K562 (cell line): ENCODE results near the gene TP73. TPM values are rescaled to one million over a fixed set of nuclear protein-coding genes. Genes with fewer than 3 reads are reported as not detected.

Experiments
- ATAC-seq: fragments of 200-7000 bp; cut with Tn5 transposase; 3 replicates; pipeline ENCODE4 v1.9.1; 2020; ENCODE audit warnings: moderate library complexity
- BruUV-seq: library from RNA; stranded (reverse); fragments of 400-500 nt; replicated peaks from 2 replicates; lab custom pipeline; 2021; lab: Mats Ljungman, UMichigan
- CTCF ChIA-PET: fragments of 300-600 bp; formaldehyde crosslinking; extraction: SDS; loops from one replicate; lab custom pipeline; 2021; ENCODE audit warnings: low intra/inter-chr PET ratio; lab: Yijun Ruan, JAX
- POLR2A ChIA-PET: fragments of 300-600, 350-650 bp; sonication (Branson Sonifier 250); formaldehyde crosslinking; extraction: SDS; loops from one replicate; lab custom pipeline; 2021; ENCODE audit warnings: antibody characterized with exemption, inconsistent platforms; lab: Yijun Ruan, JAX
- DNase-seq, 4 experiments: peaks; one replicate each; pipeline versions ENCODE4 v3.0.0 to v3.0.0-alpha.2; 2011 to 2018; ENCODE audit warnings: low spot score in 3 of 4, mixed read lengths in 3 of 4; ENCODE audit errors: extremely low read depth in 1 of 4
- FAIRE-seq: peaks from 2 replicates; lab custom pipeline; 2011; peaks lifted over from hg19 to GRCh38; lab: Jason Lieb, UNC
- H2AFZ ChIP-seq: 2 replicates; pipeline ENCODE4 v1.6.0; 2011; ENCODE audit warnings: low read depth, low read length, control low read depth, inconsistent platforms
- H3K27ac ChIP-seq: fragments of 200-600 bp; 3 replicates; pipeline ENCODE4 v1.8.0; 2011; ENCODE audit warnings: low read depth, mild to moderate bottlenecking, control low read depth, inconsistent platforms, low read length, moderate library complexity, mixed read lengths; ENCODE audit errors: extremely low read depth
- H3K27me3 ChIP-seq, 2 experiments: fragments of 300-600 bp in 1 of 2; 2 replicates in 1 of 2; 3 replicates in 1 of 2; pipeline versions ENCODE4 v1.6.0 to v1.8.0; 2011; ENCODE audit warnings: inconsistent platforms in 2 of 2, low read length in 2 of 2, mild to moderate bottlenecking in 1 of 2, mixed read lengths in 1 of 2, moderate library complexity in 1 of 2; ENCODE audit not compliant: control insufficient read depth in 2 of 2, insufficient read depth in 2 of 2
- H3K36me3 ChIP-seq: fragments of 300-600 bp; 3 replicates; pipeline ENCODE4 v1.8.0; 2011; ENCODE audit warnings: mild to moderate bottlenecking, low read length, inconsistent platforms; ENCODE audit not compliant: control insufficient read depth, insufficient read depth
- H3K4me1 ChIP-seq, 2 experiments: fragments of 200-600 bp in 1 of 2; replicated peaks in 1 of 2; 2 replicates in 1 of 2; 3 replicates in 1 of 2; pipeline versions ENCODE4 v1.5.1 to v1.8.0; 2011; ENCODE audit warnings: inconsistent platforms in 2 of 2, low read length in 2 of 2, mild to moderate bottlenecking in 1 of 2, mixed read lengths in 1 of 2, moderate library complexity in 1 of 2; ENCODE audit not compliant: control insufficient read depth in 2 of 2, insufficient read depth in 2 of 2
- H3K4me2 ChIP-seq: 2 replicates; pipeline ENCODE4 v1.6.1; 2011; ENCODE audit warnings: low read length, control low read depth, inconsistent platforms, mixed read lengths; ENCODE audit not compliant: insufficient read depth
- H3K4me3 ChIP-seq: fragments of 200-600 bp; sonication (generic), shearing (Covaris generic); 2 replicates; pipeline ENCODE4 v1.5.1; 2016; ENCODE audit warnings: control low read depth, inconsistent platforms
- H3K79me2 ChIP-seq: fragments of 200-600 bp; 3 replicates; pipeline ENCODE4 v1.8.0; 2011; ENCODE audit warnings: low read length, inconsistent platforms; ENCODE audit not compliant: control insufficient read depth, insufficient read depth
- H3K9ac ChIP-seq, 2 experiments: 2 replicates each; pipeline versions ENCODE4 v1.6.0 to v1.6.1; 2011; ENCODE audit warnings: low read depth in 2 of 2, low read length in 2 of 2, control low read depth in 1 of 2, inconsistent platforms in 1 of 2, mild to moderate bottlenecking in 1 of 2, mixed read lengths in 1 of 2; ENCODE audit not compliant: insufficient read depth in 1 of 2
- H3K9me1 ChIP-seq: one replicate; pipeline ENCODE4 v1.6.0; 2011; ENCODE audit warnings: inconsistent platforms, mild to moderate bottlenecking, low read length, moderate library complexity; ENCODE audit not compliant: control insufficient read depth, insufficient read depth
- H3K9me3 ChIP-seq: replicated peaks from 2 replicates; pipeline ENCODE4 v1.5.1; 2011; ENCODE audit warnings: low read depth, low read length, inconsistent platforms; ENCODE audit not compliant: control insufficient read depth, insufficient read depth
- H4K20me1 ChIP-seq: replicated peaks from 2 replicates; pipeline ENCODE4 v1.6.1; 2011; ENCODE audit warnings: low read length, inconsistent platforms, mixed read lengths; ENCODE audit not compliant: control insufficient read depth, insufficient read depth
- CBX5 ChIP-seq: IDR thresholded peaks from 2 replicates; pipeline ENCODE4 v1.6.1; 2014; ENCODE audit warnings: low read depth, borderline replicate concordance
- EP400 ChIP-seq: fragments of 450-650 bp; IDR thresholded peaks from 2 replicates; pipeline ENCODE4 v1.6.1; 2017; ENCODE audit warnings: antibody characterized with exemption, mild to moderate bottlenecking, moderate library complexity
- HNRNPH1 ChIP-seq: fragments of 200-400 bp; formaldehyde crosslinking; optimal IDR thresholded peaks from 2 replicates; pipeline ENCODE3; 2017; ENCODE audit warnings: low read depth, mild to moderate bottlenecking, low read length, moderate library complexity
- POLR2H ChIP-seq: IDR thresholded peaks from 2 replicates; pipeline ENCODE4 v1.6.1; 2016; ENCODE audit warnings: missing genetic modification characterization, low read depth, mild to moderate bottlenecking, control low read depth, missing compliant biosample characterization, moderate library complexity
- TAF9B ChIP-seq: fragments of 450-650 bp; IDR thresholded peaks from 2 replicates; pipeline ENCODE4 v1.6.1; 2018; ENCODE audit warnings: mild to moderate bottlenecking; ENCODE audit not compliant: partially characterized antibody
- TCFL5 ChIP-seq: fragments of 250-450 bp; sonication (Bioruptor Pico); conservative IDR thresholded peaks from 2 replicates; pipeline ENCODE4 v1.6.1; 2021; ENCODE audit warnings: mild to moderate bottlenecking, moderate library complexity, matching md5 sums
- TGIF2 ChIP-seq: sonication (generic); formaldehyde crosslinking; IDR thresholded peaks from 2 replicates; pipeline ENCODE4 v1.8.1; 2022; ENCODE audit warnings: mild to moderate bottlenecking, missing genetic modification reagents, moderate library complexity
- U2AF2 ChIP-seq: fragments of 200-400 bp; formaldehyde crosslinking; optimal IDR thresholded peaks from 2 replicates; pipeline ENCODE3; 2017; ENCODE audit warnings: low read depth, mild to moderate bottlenecking, low read length
- WGBS: fragments of 100-300 bp; shearing (Covaris generic); methylation state at CpG from one replicate; pipeline ENCODE4 v1.1.6; 2016; ENCODE audit warnings: low coverage, mixed read lengths; ENCODE audit not compliant: insufficient coverage; ENCODE audit errors: missing lambda C conversion rate; 5-methylcytosine and 5-hydroxymethylcytosine counted together
- in situ Hi-C: fragments of 300-500 bp; cut with MboI; formaldehyde crosslinking; loops from 4 replicates; pipeline ENCODE4 v1.15.0; 2018; ENCODE audit warnings: inconsistent platforms, mixed read lengths
- intact Hi-C: fragments of 100-400 bp; cut with micrococcal nuclease; formaldehyde crosslinking; loops from 2 replicates; pipeline ENCODE4 v1.14.2; 2022
- polyA plus RNA-seq, 8 experiments: library from polyadenylated mRNA; depleted of rRNA in 4 of 8; stranded (reverse) in 5 of 8; unstranded in 3 of 8; fragments of >200 nt; fragmentation: Nextera tagmentation in 2 of 8; fragmentation: Illumina TruSeq in 1 of 8; extraction: Ambion mirVana in 2 of 8; extraction: Trizol in 1 of 8; gene quantifications; 2 replicates each; pipeline versions ENCODE4 v1.2.1 to v1.2.3, GENCODE V29; 2011 to 2014; ENCODE audit warnings: inconsistent platforms in 1 of 8, missing spikeins in 1 of 8
- total RNA-seq, 7 experiments: library from RNA; depleted of rRNA in 6 of 7; stranded (reverse); fragments of >200 nt in 6 of 7; fragmentation: Illumina TruSeq in 2 of 7; extraction: Trizol in 2 of 7; gene quantifications; 2 replicates each; pipeline versions ENCODE4 v1.2.1 to v1.2.3, GENCODE V29; 2011 to 2021; ENCODE audit warnings: low replicate concordance in 1 of 7
- TF ChIP-seq, protein P1 (sequence below), 2 experiments: fragments of 450-650 bp in 1 of 2; sonication (generic) in 1 of 2; formaldehyde crosslinking in 1 of 2; IDR thresholded peaks; 2 replicates each; pipeline versions ENCODE4 v1.7.1 to v1.9.0; 2016 to 2022; ENCODE audit warnings: inconsistent platforms in 1 of 2, mild to moderate bottlenecking in 1 of 2, missing genetic modification reagents in 1 of 2
- TF ChIP-seq, protein P2 (sequence below), 2 experiments: IDR thresholded peaks; 2 replicates each; pipeline ENCODE4 v1.6.1; 2012; ENCODE audit warnings: improper control_type of control experiment in 2 of 2, low read depth in 2 of 2, low read length in 2 of 2, borderline replicate concordance in 1 of 2

TP73 gene
- total and polyA plus RNA-seq, 9 of the 15 experiments (the other 6 are each of a cell fraction or from before 2014, with no cell fraction given): 0.07 to 1.6 (median 0.40) TPM; not detected in 2

DNA sequence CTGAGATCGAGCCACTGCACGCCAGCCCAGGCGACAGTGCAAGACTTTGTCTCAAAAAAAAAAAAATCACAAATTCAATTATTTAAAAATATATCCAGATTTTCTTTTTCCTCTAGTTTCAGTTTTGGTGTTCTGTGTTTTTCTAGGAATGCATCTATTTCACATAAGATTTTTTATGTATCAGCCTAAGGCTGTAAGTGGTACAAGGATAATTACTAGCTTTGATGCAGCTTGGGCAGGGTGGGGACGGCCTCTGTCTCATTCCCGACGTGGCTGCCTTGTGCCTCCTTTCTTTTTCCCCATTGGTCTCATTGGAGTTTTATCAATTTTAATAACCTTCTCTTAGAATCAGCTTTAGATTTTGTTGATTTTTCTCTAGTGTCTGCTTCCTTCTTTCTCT lies 106.8 kb downstream of the TP73 start:
- ChIA-PET POLR2A (interaction anchor here (0.6 to 3.7 kb wide), 7 partner anchors 10 to 327 kb away, joined by 3 to 14 read pairs (median 3); no protein-coding TSS in a partner anchor), CTCF (no interaction called here)
- Histone ChIP-seq H4K20me1 (no peaks in the 10 kb centered on the region), H2AFZ (no peak overlapping the region), H3K4me3 (no peak overlapping the region), H3K9me1 (no peaks in the 10 kb centered on the region), H3K27ac (no peak overlapping the region), H3K79me2 (no peaks in the 10 kb centered on the region), H3K4me1 (peaks cover 11 to 53% of the 10 kb centered on the region in 2 experiments; a peak in 4 of 5 replicates), H3K9me3 (no peaks in the 10 kb centered on the region), H3K36me3 (no peaks in the 10 kb centered on the region), H3K9ac (no peak overlapping the region), H3K4me2 (no peak overlapping the region), H3K27me3 (peaks cover 10 to 47% of the 10 kb centered on the region in 2 experiments; a peak in 4 of 5 replicates)
- no TSS peak for BruUV-seq
- no peak for DNase-seq
- no peak for FAIRE-seq
- in situ Hi-C loops: no loop called here
- ATAC-seq: no peak
- intact Hi-C loops: no loop called here
- WGBS: 47% methylated on average over 6 of the region's 6 CpGs
- TF ChIP-seq U2AF2 (no peak), HNRNPH1 (no peak), TGIF2 (no peak), POLR2H (tag) (no peak), EP400 (no peak), CBX5 (no peak), TAF9B (no peak), TCFL5 (CRISPR knock-in tag) (no peak)
- TF ChIP-seq, protein P1, sequence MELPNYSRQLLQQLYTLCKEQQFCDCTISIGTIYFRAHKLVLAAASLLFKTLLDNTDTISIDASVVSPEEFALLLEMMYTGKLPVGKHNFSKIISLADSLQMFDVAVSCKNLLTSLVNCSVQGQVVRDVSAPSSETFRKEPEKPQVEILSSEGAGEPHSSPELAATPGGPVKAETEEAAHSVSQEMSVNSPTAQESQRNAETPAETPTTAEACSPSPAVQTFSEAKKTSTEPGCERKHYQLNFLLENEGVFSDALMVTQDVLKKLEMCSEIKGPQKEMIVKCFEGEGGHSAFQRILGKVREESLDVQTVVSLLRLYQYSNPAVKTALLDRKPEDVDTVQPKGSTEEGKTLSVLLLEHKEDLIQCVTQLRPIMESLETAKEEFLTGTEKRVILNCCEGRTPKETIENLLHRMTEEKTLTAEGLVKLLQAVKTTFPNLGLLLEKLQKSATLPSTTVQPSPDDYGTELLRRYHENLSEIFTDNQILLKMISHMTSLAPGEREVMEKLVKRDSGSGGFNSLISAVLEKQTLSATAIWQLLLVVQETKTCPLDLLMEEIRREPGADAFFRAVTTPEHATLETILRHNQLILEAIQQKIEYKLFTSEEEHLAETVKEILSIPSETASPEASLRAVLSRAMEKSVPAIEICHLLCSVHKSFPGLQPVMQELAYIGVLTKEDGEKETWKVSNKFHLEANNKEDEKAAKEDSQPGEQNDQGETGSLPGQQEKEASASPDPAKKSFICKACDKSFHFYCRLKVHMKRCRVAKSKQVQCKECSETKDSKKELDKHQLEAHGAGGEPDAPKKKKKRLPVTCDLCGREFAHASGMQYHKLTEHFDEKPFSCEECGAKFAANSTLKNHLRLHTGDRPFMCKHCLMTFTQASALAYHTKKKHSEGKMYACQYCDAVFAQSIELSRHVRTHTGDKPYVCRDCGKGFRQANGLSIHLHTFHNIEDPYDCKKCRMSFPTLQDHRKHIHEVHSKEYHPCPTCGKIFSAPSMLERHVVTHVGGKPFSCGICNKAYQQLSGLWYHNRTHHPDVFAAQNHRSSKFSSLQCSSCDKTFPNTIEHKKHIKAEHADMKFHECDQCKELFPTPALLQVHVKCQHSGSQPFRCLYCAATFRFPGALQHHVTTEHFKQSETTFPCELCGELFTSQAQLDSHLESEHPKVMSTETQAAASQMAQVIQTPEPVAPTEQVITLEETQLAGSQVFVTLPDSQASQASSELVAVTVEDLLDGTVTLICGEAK (IDR thresholded peaks at IDR 0.05): no peak
- TF ChIP-seq, protein P1 (CRISPR knock-in tag; IDR thresholded peaks at IDR 0.05): no peak
- TF ChIP-seq, protein P2, sequence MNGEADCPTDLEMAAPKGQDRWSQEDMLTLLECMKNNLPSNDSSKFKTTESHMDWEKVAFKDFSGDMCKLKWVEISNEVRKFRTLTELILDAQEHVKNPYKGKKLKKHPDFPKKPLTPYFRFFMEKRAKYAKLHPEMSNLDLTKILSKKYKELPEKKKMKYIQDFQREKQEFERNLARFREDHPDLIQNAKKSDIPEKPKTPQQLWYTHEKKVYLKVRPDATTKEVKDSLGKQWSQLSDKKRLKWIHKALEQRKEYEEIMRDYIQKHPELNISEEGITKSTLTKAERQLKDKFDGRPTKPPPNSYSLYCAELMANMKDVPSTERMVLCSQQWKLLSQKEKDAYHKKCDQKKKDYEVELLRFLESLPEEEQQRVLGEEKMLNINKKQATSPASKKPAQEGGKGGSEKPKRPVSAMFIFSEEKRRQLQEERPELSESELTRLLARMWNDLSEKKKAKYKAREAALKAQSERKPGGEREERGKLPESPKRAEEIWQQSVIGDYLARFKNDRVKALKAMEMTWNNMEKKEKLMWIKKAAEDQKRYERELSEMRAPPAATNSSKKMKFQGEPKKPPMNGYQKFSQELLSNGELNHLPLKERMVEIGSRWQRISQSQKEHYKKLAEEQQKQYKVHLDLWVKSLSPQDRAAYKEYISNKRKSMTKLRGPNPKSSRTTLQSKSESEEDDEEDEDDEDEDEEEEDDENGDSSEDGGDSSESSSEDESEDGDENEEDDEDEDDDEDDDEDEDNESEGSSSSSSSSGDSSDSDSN (IDR thresholded peaks at IDR 0.05; ENCODE audit: borderline replicate concordance in 1 of 2, low read depth in 2 of 2, low read length in 2 of 2): no peak
